Activated CD4-positive, alpha-beta T cell treated with anti-CD3 and anti-CD28 coated beads for 1 hour (primary cell): ENCODE results near the gene RBMS3.
"Not testable (repeated sequence)": the region's sequence is repeated elsewhere in the genome, so short reads cannot be mapped to it uniquely, and the experiment has no call there.

Experiments used
- DNase-seq: peaks from one replicate; pipeline ENCODE4 v3.0.0-alpha.2; 2020

RBMS3 gene

GRCh38 chr3:29393946-29394345 is 113.1 kb downstream of the RBMS3 start:
- not testable (repeated sequence) for DNase-seq

- DNase-seq = no peak
These were observed 116.5 kb downstream of the RBMS3 start for GRCh38 chr3:29397406-29397805.

GRCh38 chr3:29398787-29399186 is 117.9 kb downstream of the RBMS3 start:
- no peak for DNase-seq

GRCh38 chr3:29406291-29406832 is 125.5 kb downstream of the RBMS3 start:
- no peak for DNase-seq

- no peak for DNase-seq
These were observed 127.8 kb downstream of the RBMS3 start for GRCh38 chr3:29408676-29409075.

GRCh38 chr3:29409409-29409808 is 128.5 kb downstream of the RBMS3 start:
- no peak for DNase-seq

GRCh38 chr3:29410220-29410619 is 129.3 kb downstream of the RBMS3 start:
- no peak for DNase-seq

GRCh38 chr3:29410660-29411405 is 130.0 kb downstream of the RBMS3 start:
- DNase-seq = no peak

GRCh38 chr3:29412110-29412509 is 131.2 kb downstream of the RBMS3 start:
- no peak for DNase-seq

- no peak for DNase-seq
These were observed 133.8 kb downstream of the RBMS3 start for GRCh38 chr3:29414468-29415224.

GRCh38 chr3:29415482-29416223 is 134.8 kb downstream of the RBMS3 start:
- no peak for DNase-seq

- no peak for DNase-seq
These were observed 135.6 kb downstream of the RBMS3 start for GRCh38 chr3:29416514-29416913.

- no peak for DNase-seq
These were observed 139.2 kb downstream of the RBMS3 start for GRCh38 chr3:29420106-29420505.

GRCh38 chr3:29426302-29427226 is 145.7 kb downstream of the RBMS3 start:
- DNase-seq = no peak

- no peak for DNase-seq
These were observed 146.6 kb downstream of the RBMS3 start for GRCh38 chr3:29427266-29428103.

- DNase-seq = no peak
These were observed 148.3 kb downstream of the RBMS3 start for GRCh38 chr3:29429055-29429679.

- no peak for DNase-seq
These were observed 149.7 kb downstream of the RBMS3 start for GRCh38 chr3:29430558-29430971.

- no peak for DNase-seq
These were observed 155.9 kb downstream of the RBMS3 start for GRCh38 chr3:29436612-29437323.

GRCh38 chr3:29438580-29438979 is 157.7 kb downstream of the RBMS3 start:
- no peak for DNase-seq
